Spleen (tissue), 11 donors: Measurements from ENCODE around the gene LMO2. TPM values are rescaled to one million over a fixed set of nuclear protein-coding genes. Genes with fewer than 3 reads are reported as not detected.
"Not testable (repeated sequence)": the region's sequence is repeated elsewhere in the genome, so short reads cannot be mapped to it uniquely, and the experiment has no call there.

ENCODE experiments used
- DNase-seq: peaks from one replicate; pipeline ENCODE4 v3.0.0-alpha.2; 2020
- H3K27ac ChIP-seq, 8 donors: fragments of 200-600 bp; sonication (generic) in 7 of 8; 1 replicate in 4 of 8; 2 replicates in 4 of 8; pipeline versions ENCODE4 v1.5.0 to v1.8.0; 2016 to 2021; ENCODE audit warnings: inconsistent platforms in 4 of 8, mild to moderate bottlenecking in 4 of 8, moderate library complexity in 1 of 8
- H3K27me3 ChIP-seq, 7 donors: fragments of 200-600 bp; sonication (generic) in 6 of 7; replicated peaks in 1 of 7; 1 replicate in 4 of 7; 2 replicates in 3 of 7; pipeline versions ENCODE4 v1.5.0 to v1.8.0; 2016 to 2021; ENCODE audit warnings: inconsistent platforms in 3 of 7, mild to moderate bottlenecking in 1 of 7
- H3K36me3 ChIP-seq, 6 donors: fragments of 200-600 bp; sonication (generic) in 5 of 6; 1 replicate in 4 of 6; 2 replicates in 2 of 6; pipeline versions ENCODE4 v1.5.0 to v1.8.0; 2016 to 2021; ENCODE audit warnings: inconsistent platforms in 2 of 6
- H3K4me1 ChIP-seq, 6 donors: fragments of 200-600 bp; sonication (generic) in 5 of 6; 1 replicate in 3 of 6; 2 replicates in 3 of 6; pipeline versions ENCODE4 v1.5.0 to v1.8.0; 2016 to 2021; ENCODE audit warnings: inconsistent platforms in 3 of 6
- H3K4me3 ChIP-seq, 8 donors: fragments of 200-600 bp; sonication (generic) in 7 of 8; 1 replicate in 4 of 8; 2 replicates in 4 of 8; pipeline versions ENCODE4 v1.5.0 to v1.8.0; 2016 to 2021; ENCODE audit warnings: inconsistent platforms in 4 of 8, mild to moderate bottlenecking in 4 of 8, moderate library complexity in 2 of 8
- H3K9me3 ChIP-seq, 8 donors: fragments of 200-600 bp; sonication (generic) in 7 of 8; 1 replicate in 4 of 8; 2 replicates in 4 of 8; pipeline versions ENCODE4 v1.5.0 to v1.8.0; 2016 to 2021; ENCODE audit warnings: inconsistent platforms in 4 of 8
- POLR2A ChIP-seq, 3 donors: fragments of 450-650 bp; IDR thresholded peaks; one replicate each; pipeline ENCODE4 v1.5.1; 2017; ENCODE audit warnings: antibody characterized with exemption in 3 of 3, mild to moderate bottlenecking in 1 of 3
- POLR2AphosphoS5 ChIP-seq, 3 donors: sonication (generic); formaldehyde crosslinking; IDR thresholded peaks; one replicate each; pipeline ENCODE4 v1.5.1; 2017; ENCODE audit warnings: antibody characterized with exemption in 3 of 3
- WGBS, 5 donors: extraction: QIAGEN DNeasy Blood & Tissue Kit in 3 of 5; methylation state at CpG; one replicate each; pipeline versions ENCODE4 v1.1.5 to v1.1.7; 2013 to 2018; 5-methylcytosine and 5-hydroxymethylcytosine counted together
- intact Hi-C: fragments of 100-400 bp; cut with DNase I; formaldehyde crosslinking; loops from one replicate; pipeline ENCODE4 v1.15.0; 2023; ENCODE audit warnings: low total_unique reads
- polyA plus RNA-seq, 3 donors: library from polyadenylated mRNA; stranded (reverse); fragments of 200-250 nt; gene quantifications; one replicate each; pipeline ENCODE4 v1.2.1, GENCODE V29; 2013
- total RNA-seq, 7 donors: library from RNA; depleted of rRNA in 3 of 7; stranded (reverse); fragments of >200 nt in 3 of 7; fragmentation: NEBNext Ultra II Directional in 4 of 7; extraction: Animal tissue kit (Norgen Biotek cat#: 25700) in 4 of 7; gene quantifications; one replicate each; pipeline versions ENCODE4 v1.1.0 to v1.2.1, GENCODE V29; 2016 to 2021
- TF ChIP-seq, protein P1 (sequence below), 11 experiments: fragments of 200-600 bp in 7 of 11; fragments of 450-650 bp in 4 of 11; sonication (generic) in 4 of 11; IDR thresholded peaks in 8 of 11; conservative IDR thresholded peaks in 3 of 11; 1 replicate in 7 of 11; 2 replicates in 4 of 11; pipeline versions ENCODE4 v1.4.0 to v1.8.0; 2016 to 2021; ENCODE audit warnings: antibody characterized with exemption in 11 of 11, inconsistent platforms in 4 of 11, mild to moderate bottlenecking in 1 of 11
- donor health status: healthy with polysubstance abuse.
- donor health status: DM: no; HTN: no; CAD: no; lungs with moderate emphysema.
- donor health status: DM: no; HTN: no; CAD: no.
- donor health status: Bipolar disorder and iron deficiency.
- donor health status: healthy.
- donor health status: DM: no; HTN: no; CAD: no.
- donor health status: DM: yes; HTN: yes; CAD: no.

The LMO2 gene
- total and polyA plus RNA-seq, 10 donors, result 36.0 to 79.4 (median 61.5) TPM

DNA sequence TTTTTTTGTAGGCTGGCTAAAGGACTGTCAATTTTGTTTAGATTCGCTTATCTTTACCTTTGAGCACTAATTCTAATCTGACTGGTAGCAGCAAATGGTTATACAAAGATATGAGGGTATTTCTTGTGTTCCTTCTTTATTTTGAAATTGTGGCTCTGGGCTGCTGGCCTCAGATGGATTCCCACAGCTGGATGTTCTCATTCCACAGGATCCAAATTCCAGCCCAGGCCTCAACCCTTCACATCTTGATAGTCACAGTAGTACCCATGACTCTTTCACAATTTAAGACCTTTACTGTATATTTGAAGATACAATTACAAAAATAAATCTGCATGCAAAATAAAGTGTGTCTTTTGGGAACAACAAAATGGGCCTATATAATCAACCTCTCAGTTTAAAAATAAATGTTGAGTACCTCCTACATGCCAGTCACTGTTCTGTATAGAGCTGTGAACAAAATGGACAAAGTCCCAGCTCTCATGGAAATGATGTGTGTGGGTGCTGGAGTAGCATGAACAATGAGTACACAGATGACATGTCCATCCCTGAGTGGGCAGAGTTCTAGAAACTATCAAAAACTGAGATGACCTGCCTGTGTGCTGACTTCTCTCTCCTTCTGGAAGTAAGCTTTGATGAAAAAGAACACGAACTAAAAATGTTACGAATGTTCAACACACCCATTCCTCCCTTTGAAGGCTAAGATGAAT, 65.9 kb downstream of the LMO2 start:
- TF ChIP-seq POLR2A (IDR thresholded peaks at IDR 0.05) (no peak), POLR2AphosphoS5 (IDR thresholded peaks at IDR 0.05) (no peak)
- TF ChIP-seq, protein P1, sequence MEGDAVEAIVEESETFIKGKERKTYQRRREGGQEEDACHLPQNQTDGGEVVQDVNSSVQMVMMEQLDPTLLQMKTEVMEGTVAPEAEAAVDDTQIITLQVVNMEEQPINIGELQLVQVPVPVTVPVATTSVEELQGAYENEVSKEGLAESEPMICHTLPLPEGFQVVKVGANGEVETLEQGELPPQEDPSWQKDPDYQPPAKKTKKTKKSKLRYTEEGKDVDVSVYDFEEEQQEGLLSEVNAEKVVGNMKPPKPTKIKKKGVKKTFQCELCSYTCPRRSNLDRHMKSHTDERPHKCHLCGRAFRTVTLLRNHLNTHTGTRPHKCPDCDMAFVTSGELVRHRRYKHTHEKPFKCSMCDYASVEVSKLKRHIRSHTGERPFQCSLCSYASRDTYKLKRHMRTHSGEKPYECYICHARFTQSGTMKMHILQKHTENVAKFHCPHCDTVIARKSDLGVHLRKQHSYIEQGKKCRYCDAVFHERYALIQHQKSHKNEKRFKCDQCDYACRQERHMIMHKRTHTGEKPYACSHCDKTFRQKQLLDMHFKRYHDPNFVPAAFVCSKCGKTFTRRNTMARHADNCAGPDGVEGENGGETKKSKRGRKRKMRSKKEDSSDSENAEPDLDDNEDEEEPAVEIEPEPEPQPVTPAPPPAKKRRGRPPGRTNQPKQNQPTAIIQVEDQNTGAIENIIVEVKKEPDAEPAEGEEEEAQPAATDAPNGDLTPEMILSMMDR (IDR thresholded peaks at IDR 0.05 in 8 of 11, conservative IDR thresholded peaks at IDR 0.05 in 3 of 11), result no peak
- intact Hi-C loops, result no loop called here
- no peaks in the 10 kb centered on the region for H3K9me3 ChIP-seq
- no peak for DNase-seq
- peaks cover 0 to 85% (median 30%) of the 10 kb centered on the region in 7 donors for H3K27me3 ChIP-seq
- H3K4me3 ChIP-seq, result no peak overlapping the region
- peaks cover 7 to 14% (median 12%) of the 10 kb centered on the region in 6 donors for H3K4me1 ChIP-seq
- no peaks in the 10 kb centered on the region for H3K36me3 ChIP-seq
- 85 to 94% (median 91%) methylated on average over 3 of the region's 3 CpGs for WGBS, 5 donors
- no peak overlapping the region for H3K27ac ChIP-seq

DNA sequence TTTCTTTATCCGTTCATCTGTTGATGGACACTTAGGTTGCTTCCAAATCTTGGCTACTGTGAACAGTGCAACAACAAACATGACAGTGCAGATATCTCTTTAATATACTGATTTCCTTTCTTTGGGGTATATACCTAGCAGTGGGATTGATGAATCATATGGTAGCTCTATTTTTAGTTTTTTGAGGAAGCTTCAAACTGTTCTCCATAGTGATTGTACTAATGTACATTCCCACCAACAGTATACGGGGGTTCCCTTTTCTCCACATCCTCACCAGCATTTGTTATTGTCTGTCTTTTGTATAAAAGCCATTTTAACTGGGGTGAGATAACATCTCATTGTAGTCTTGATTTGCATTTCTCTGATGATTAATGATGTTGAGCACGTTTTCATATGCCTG, 68.9 kb downstream of the LMO2 start:
- H3K27ac ChIP-seq, H3K9me3 ChIP-seq, H3K4me3 ChIP-seq, intact Hi-C loops, DNase-seq, H3K36me3 ChIP-seq, H3K4me1 ChIP-seq: not testable (repeated sequence)
- WGBS, 5 donors, result 27 to 57% (median 56%) methylated on average over 3 of the region's 3 CpGs
- peaks cover 0 to 79% (median 15%) of the 10 kb centered on the region in 7 donors for H3K27me3 ChIP-seq

DNA sequence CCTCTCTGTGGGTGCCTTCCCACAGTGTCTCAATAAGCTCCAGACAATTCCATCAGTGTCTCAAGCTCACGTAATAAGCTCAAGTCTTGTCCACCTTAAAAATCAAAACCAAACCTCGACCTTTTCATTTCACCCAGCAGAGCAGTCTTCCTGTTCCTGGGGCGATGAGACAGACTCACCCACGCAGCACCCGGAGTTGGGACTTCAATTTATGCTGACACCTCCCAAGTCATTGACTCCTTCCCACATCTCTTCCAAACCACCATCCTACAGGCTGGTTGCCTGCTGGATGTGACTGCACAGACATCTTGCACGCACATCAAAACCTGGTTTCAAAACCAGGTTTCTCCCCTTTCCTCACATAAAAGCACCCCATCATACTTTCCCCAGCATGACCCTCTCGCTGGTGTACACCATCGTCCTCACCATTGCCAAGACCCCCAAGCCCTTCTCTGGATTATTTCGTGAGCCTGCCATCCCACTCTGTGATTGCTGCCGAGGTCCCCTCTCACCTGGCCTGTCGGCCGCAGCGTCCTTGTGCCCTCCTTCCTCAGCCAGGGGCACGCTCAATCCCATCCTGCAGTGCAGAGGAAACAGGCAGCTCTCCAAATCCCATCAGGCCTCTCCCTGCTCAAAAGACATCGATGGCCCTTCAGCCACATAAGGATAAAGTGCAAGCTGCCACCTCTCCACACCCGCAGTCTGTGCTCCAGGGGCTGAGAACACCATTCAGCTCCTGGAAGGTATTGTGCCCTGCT, 72.4 kb downstream of the LMO2 start:
- Histone ChIP-seq H3K4me3 (no peak overlapping the region), H3K4me1 (no peaks in the 10 kb centered on the region), H3K27ac (no peak overlapping the region), H3K27me3 (peaks cover 0 to 55% (median 5%) of the 10 kb centered on the region in 7 donors), H3K36me3 (no peaks in the 10 kb centered on the region), H3K9me3 (no peaks in the 10 kb centered on the region)
- intact Hi-C loops, result no loop called here
- DNase-seq, result no peak
- 63 to 75% (median 72%) methylated on average over 16 of the region's 16 CpGs for WGBS, 5 donors
- TF ChIP-seq POLR2AphosphoS5 (IDR thresholded peaks at IDR 0.05) (no peak), POLR2A (IDR thresholded peaks at IDR 0.05) (no peak)
- TF ChIP-seq, protein P1 (IDR thresholded peaks at IDR 0.05 in 8 of 11, conservative IDR thresholded peaks at IDR 0.05 in 3 of 11), result no peak

Other genes with a start within 250 kb of the LMO2 start
- gene C11orf91, start 191.2 kb downstream of the LMO2 start, total RNA-seq, result under 1 TPM in 1 of 7 donors, not detected in 6; 0.85 TPM
- gene C11orf91, start 191.2 kb downstream of the LMO2 start, polyA plus RNA-seq, result not detected
- 100 to 1,000 TPM; 163 to 281 (median 213) TPM for gene CD59, start 155.7 kb downstream of the LMO2 start, total RNA-seq
- 10 to 100 TPM; 21.6 to 62.1 (median 57.9) TPM for gene CD59, start 155.7 kb downstream of the LMO2 start, polyA plus RNA-seq
- gene FBXO3, start 117.6 kb downstream of the LMO2 start, total RNA-seq, result 10 to 100 TPM; 26.5 to 58.3 (median 32.8) TPM
- gene FBXO3, start 117.6 kb downstream of the LMO2 start, polyA plus RNA-seq, result 10 to 100 TPM; 15.6 to 18.2 (median 15.9) TPM
- gene CAPRIN1, start 159.7 kb upstream of the LMO2 start, total RNA-seq, result 100 to 1,000 TPM; 151 to 188 (median 159) TPM
- gene CAPRIN1, start 159.7 kb upstream of the LMO2 start, polyA plus RNA-seq, result 10 to 100 TPM; 44.9 to 67.0 (median 65.4) TPM
- gene NAT10, start 213.6 kb upstream of the LMO2 start, total RNA-seq, result 10 to 100 TPM; 27.6 to 64.5 (median 45.4) TPM
- 10 to 100 TPM; 31.4 to 37.3 (median 37.3) TPM for gene NAT10, start 213.6 kb upstream of the LMO2 start, polyA plus RNA-seq